ENCODE data around the gene DLGAP1. TPM values are rescaled to one million over a fixed set of nuclear protein-coding genes. Genes with fewer than 3 reads are reported as not detected.

The DLGAP1 gene
- total RNA-seq, 2 experiments from 2014 or later = 0.31 to 0.36 TPM

DNA sequence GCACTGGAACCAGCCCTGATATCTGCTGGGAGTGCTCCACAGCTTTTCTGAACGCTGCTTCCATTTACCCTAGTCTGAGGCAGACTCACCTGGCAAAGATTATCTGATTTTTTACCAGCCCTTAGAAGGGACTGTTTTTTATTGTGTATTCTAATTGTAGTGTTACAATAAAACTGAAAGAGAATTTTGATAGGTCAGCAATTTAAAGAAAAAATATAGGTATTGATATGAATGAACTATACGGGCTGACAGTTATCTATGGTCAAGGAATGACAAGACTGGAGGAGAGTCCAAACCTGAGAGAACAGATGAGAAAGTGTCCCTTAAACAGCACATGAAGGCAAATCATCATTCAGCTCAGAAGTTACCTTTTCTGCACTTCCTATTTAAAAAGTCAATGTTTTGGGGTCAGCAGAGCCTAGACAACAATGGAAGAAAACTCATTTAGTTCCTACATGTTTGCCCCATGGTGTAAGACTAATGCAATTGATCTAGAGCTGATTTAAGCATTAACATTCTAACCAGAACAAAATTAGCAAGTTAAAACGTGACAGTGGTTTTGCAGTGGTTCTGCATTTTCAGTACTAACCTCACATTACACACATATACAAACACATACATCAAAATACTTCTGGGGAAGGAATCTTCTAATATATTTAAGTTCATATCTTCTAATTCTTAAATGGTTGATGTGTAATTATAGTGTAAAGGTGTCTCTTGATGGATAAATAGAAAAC is 504.3 kb downstream of the DLGAP1 start:
- DNase-seq (no peak), ATAC-seq (ENCODE audit: poor library complexity) (no peak)
- CTCF ChIA-PET = no interaction called here

DNA sequence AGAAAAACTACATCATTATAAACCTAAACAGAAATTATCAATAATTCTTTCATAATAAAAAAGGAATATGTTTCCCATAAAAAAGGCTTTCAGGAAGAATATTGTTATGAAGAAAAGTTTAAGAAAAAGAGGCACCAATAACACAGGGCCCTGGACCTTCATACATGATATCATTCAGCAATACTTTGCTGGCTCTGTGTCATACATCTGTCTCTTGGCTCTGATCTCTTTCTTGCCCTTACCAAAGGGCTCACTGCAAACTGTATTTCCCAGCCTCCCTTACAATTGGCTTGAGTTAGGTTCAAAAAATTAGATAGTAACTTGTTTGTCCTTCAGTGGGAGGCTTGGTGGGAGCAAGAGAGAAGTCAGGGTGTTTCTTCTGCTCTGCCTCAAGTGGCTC is 506.1 kb downstream of the DLGAP1 start:
- no peak for ATAC-seq (ENCODE audit: poor library complexity)

More for the DNA sequence above, 504.3 kb downstream of the DLGAP1 start:
- no peak overlapping the region for H3K4me3 Mint-ChIP-seq
- no peaks in the 10 kb centered on the region for H3K4me1 Mint-ChIP-seq (ENCODE audit: low read depth)
- Histone ChIP-seq H3K27ac (ENCODE audit: low read depth in 1 of 2, low read length in 2 of 2) (no peak overlapping the region), H3K9me3 (ENCODE audit: control insufficient read depth in 1 of 2, insufficient read depth in 1 of 2, low read length in 2 of 2) (peaks cover 0 to 3% of the 10 kb centered on the region in 2 experiments), H3K27me3 (ENCODE audit: control insufficient read depth in 1 of 2, insufficient read depth in 2 of 2, low read length in 2 of 2) (no peaks in the 10 kb centered on the region), H3K4me3 (ENCODE audit: low read length) (no peak overlapping the region), H3K4me1 (ENCODE audit: insufficient read depth, low read length) (no peaks in the 10 kb centered on the region), H3K36me3 (ENCODE audit: insufficient read depth, low read length) (no peaks in the 10 kb centered on the region)
- POLR2A ChIA-PET = no interaction called here
- H3K27me3 Mint-ChIP-seq = peaks cover 8% of the 10 kb centered on the region
- TF ChIP-seq, protein P1, sequence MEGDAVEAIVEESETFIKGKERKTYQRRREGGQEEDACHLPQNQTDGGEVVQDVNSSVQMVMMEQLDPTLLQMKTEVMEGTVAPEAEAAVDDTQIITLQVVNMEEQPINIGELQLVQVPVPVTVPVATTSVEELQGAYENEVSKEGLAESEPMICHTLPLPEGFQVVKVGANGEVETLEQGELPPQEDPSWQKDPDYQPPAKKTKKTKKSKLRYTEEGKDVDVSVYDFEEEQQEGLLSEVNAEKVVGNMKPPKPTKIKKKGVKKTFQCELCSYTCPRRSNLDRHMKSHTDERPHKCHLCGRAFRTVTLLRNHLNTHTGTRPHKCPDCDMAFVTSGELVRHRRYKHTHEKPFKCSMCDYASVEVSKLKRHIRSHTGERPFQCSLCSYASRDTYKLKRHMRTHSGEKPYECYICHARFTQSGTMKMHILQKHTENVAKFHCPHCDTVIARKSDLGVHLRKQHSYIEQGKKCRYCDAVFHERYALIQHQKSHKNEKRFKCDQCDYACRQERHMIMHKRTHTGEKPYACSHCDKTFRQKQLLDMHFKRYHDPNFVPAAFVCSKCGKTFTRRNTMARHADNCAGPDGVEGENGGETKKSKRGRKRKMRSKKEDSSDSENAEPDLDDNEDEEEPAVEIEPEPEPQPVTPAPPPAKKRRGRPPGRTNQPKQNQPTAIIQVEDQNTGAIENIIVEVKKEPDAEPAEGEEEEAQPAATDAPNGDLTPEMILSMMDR (IDR thresholded peaks at IDR 0.05) = no peak
- H3K36me3 Mint-ChIP-seq (ENCODE audit: low read depth) = no peaks in the 10 kb centered on the region
- intact Hi-C loops (cut with DNase I, micrococcal nuclease) = no loop called here
- H3K9me3 Mint-ChIP-seq = no peaks in the 10 kb centered on the region
- H3K27ac Mint-ChIP-seq = no peak overlapping the region

DNA sequence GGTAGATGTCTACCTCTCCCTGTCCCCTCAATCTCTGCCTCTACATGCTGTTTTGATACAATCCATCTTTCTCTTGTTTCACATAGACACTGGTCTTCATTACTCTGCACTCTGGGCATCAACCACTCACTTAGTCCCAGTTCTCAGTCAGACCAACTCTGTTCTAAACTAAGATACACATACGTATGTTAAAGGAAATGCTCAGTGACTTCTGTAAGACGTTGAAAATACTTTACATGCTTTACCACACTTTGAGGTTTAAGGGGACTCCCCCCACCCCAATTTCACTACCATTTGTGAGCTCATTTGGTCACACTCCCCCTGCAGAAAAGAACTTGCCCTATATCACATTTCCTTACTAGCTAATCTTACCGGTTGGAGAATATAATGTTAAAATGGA is 507.7 kb downstream of the DLGAP1 start:
- H3K36me3 Mint-ChIP-seq (ENCODE audit: low read depth) = no peaks in the 10 kb centered on the region
- H3K27me3 Mint-ChIP-seq = peaks cover 8% of the 10 kb centered on the region
- H3K27ac ChIP-seq (ENCODE audit: low read depth in 1 of 2, low read length in 2 of 2) = no peak overlapping the region
- ATAC-seq (ENCODE audit: poor library complexity) (no peak), DNase-seq (no peak)
- no peak overlapping the region for H3K4me3 ChIP-seq (ENCODE audit: low read length)
- no peaks in the 10 kb centered on the region for H3K36me3 ChIP-seq (ENCODE audit: insufficient read depth, low read length)
- ChIA-PET CTCF (no interaction called here), POLR2A (no interaction called here)
- no peak overlapping the region for H3K27ac Mint-ChIP-seq
- no peaks in the 10 kb centered on the region for H3K9me3 ChIP-seq (ENCODE audit: control insufficient read depth in 1 of 2, insufficient read depth in 1 of 2, low read length in 2 of 2)
- no peaks in the 10 kb centered on the region for H3K27me3 ChIP-seq (ENCODE audit: control insufficient read depth in 1 of 2, insufficient read depth in 2 of 2, low read length in 2 of 2)
- no peaks in the 10 kb centered on the region for H3K4me1 Mint-ChIP-seq (ENCODE audit: low read depth)
- H3K4me3 Mint-ChIP-seq = no peak overlapping the region
- TF ChIP-seq, protein P1 (IDR thresholded peaks at IDR 0.05) = no peak
- H3K4me1 ChIP-seq (ENCODE audit: insufficient read depth, low read length) = no peaks in the 10 kb centered on the region
- intact Hi-C loops (cut with DNase I, micrococcal nuclease) = no loop called here
- H3K9me3 Mint-ChIP-seq = no peaks in the 10 kb centered on the region

More for the DNA sequence above, 506.1 kb downstream of the DLGAP1 start:
- Mint-ChIP-seq H3K27ac (no peak overlapping the region), H3K36me3 (ENCODE audit: low read depth) (no peaks in the 10 kb centered on the region), H3K4me3 (no peak overlapping the region), H3K4me1 (ENCODE audit: low read depth) (no peaks in the 10 kb centered on the region), H3K9me3 (no peaks in the 10 kb centered on the region), H3K27me3 (peaks cover 8% of the 10 kb centered on the region)
- Histone ChIP-seq H3K9me3 (ENCODE audit: control insufficient read depth in 1 of 2, insufficient read depth in 1 of 2, low read length in 2 of 2) (no peaks in the 10 kb centered on the region), H3K4me3 (ENCODE audit: low read length) (no peak overlapping the region), H3K4me1 (ENCODE audit: insufficient read depth, low read length) (no peaks in the 10 kb centered on the region), H3K27me3 (ENCODE audit: control insufficient read depth in 1 of 2, insufficient read depth in 2 of 2, low read length in 2 of 2) (no peaks in the 10 kb centered on the region), H3K27ac (ENCODE audit: low read depth in 1 of 2, low read length in 2 of 2) (no peak overlapping the region), H3K36me3 (ENCODE audit: insufficient read depth, low read length) (no peaks in the 10 kb centered on the region)
- TF ChIP-seq, protein P1 (IDR thresholded peaks at IDR 0.05) = no peak
- DNase-seq = no peak
- intact Hi-C loops (cut with DNase I, micrococcal nuclease) = no loop called here
- CTCF ChIA-PET = no interaction called here
- POLR2A ChIA-PET = no interaction called here

Measured in CD4-positive, alpha-beta T cell (primary cell).